Stimulated activated CD8-positive, alpha-beta memory T cell treated with anti-CD3 and anti-CD28 coated beads, Interleukin-4, amount 100 ng/mL, for 48 hours (primary cell): ENCODE measurements around the gene SUFU.
A peak's percentile ranks its signal among the peaks of the same experiment; 100 is the strongest.

Experiments
- DNase-seq: peaks from one replicate; pipeline ENCODE4 v3.0.0-alpha.2; 2020

The SUFU gene

GRCh38 chr10:102642736-102643335 is 139.1 kb downstream of the SUFU start:
- DNase-seq = peak; percentile 62

- no peak for DNase-seq
Observed at GRCh38 chr10:102643336-102644065, 139.7 kb downstream of the SUFU start.

- peak; percentile 70 for DNase-seq
Observed at GRCh38 chr10:102644066-102644645, 140.4 kb downstream of the SUFU start, which contains the start of gene TRIM8. Gene TRIM8, plus strand, starts transcription at chr10:102644479. Its CDS starts 139 bp downstream, at chr10:102644618.

GRCh38 chr10:102644646-102645387 is 141.0 kb downstream of the SUFU start:
- peak; percentile 81 for DNase-seq

GRCh38 chr10:102645388-102645740 is 141.6 kb downstream of the SUFU start:
- DNase-seq = peak; percentile 57

- DNase-seq = peak; percentile 84
Observed at GRCh38 chr10:102645741-102646609, 142.2 kb downstream of the SUFU start.

- peak; percentile 70 for DNase-seq
Observed at GRCh38 chr10:102646610-102647442, 143.1 kb downstream of the SUFU start.

- DNase-seq = no peak
Observed at GRCh38 chr10:102647443-102648268, 143.9 kb downstream of the SUFU start.

- DNase-seq = no peak
Observed at GRCh38 chr10:102648269-102648888, 144.6 kb downstream of the SUFU start.

GRCh38 chr10:102648889-102649796 is 145.4 kb downstream of the SUFU start:
- peak; percentile 51 for DNase-seq

- DNase-seq = no peak
Observed at GRCh38 chr10:102649797-102650654, 146.3 kb downstream of the SUFU start.

- DNase-seq = no peak
Observed at GRCh38 chr10:102650655-102651454, 147.1 kb downstream of the SUFU start.

GRCh38 chr10:102651455-102652169 is 147.8 kb downstream of the SUFU start:
- DNase-seq = no peak

- no peak for DNase-seq
Observed at GRCh38 chr10:102652170-102652916, 148.6 kb downstream of the SUFU start.

GRCh38 chr10:102653060-102653459 is 149.3 kb downstream of the SUFU start:
- DNase-seq = no peak

- no peak for DNase-seq
Observed at GRCh38 chr10:102654566-102654965, 150.8 kb downstream of the SUFU start.
